PC-9 (cell line): ENCODE data around the gene DYNC2H1. TPM values are rescaled to one million over a fixed set of nuclear protein-coding genes. Genes with fewer than 3 reads are reported as not detected.
"Not testable (repeated sequence)": the region's sequence is repeated elsewhere in the genome, so short reads cannot be mapped to it uniquely, and the experiment has no call there.

ENCODE experiments used
- BruUV-seq: library from RNA; stranded (reverse); fragments of 400-500 nt; replicated peaks from 2 replicates; lab custom pipeline; 2021; lab: Mats Ljungman, UMichigan
- CTCF ChIA-PET: fragments of 300-600 bp; sonication (Branson Sonifier 250); formaldehyde crosslinking; loops from one replicate; lab custom pipeline; 2022; ENCODE audit warnings: antibody characterized with exemption; lab: Charles Lee
- POLR2A ChIA-PET: fragments of 300-600 bp; sonication (Branson Sonifier 250); formaldehyde crosslinking; loops from one replicate; lab custom pipeline; 2022; ENCODE audit warnings: antibody characterized with exemption; ENCODE audit not compliant: unreplicated experiment; lab: Charles Lee
- DNase-seq, 2 experiments: peaks; one replicate each; pipeline versions ENCODE4 v3.0.0 to v3.0.0-alpha.2; 2015 to 2022; ENCODE audit warnings: mixed read lengths in 1 of 2
- H2AFZ ChIP-seq: fragments of 200-600 bp; sonication (generic); 2 replicates; pipeline ENCODE4 v1.8.1; 2017; ENCODE audit warnings: antibody characterized with exemption
- H3F3A ChIP-seq: fragments of 200-600 bp; sonication (generic); 2 replicates; pipeline ENCODE4 v1.8.1; 2017; ENCODE audit warnings: antibody characterized with exemption, mild to moderate bottlenecking, low read depth; ENCODE audit not compliant: insufficient read depth
- H3K27ac ChIP-seq: fragments of 200-600 bp; sonication (generic); 2 replicates; pipeline ENCODE4 v1.6.1; 2016; ENCODE audit warnings: mixed run types
- H3K27me3 ChIP-seq: fragments of 200-600 bp; sonication (generic); 2 replicates; pipeline ENCODE4 v1.6.1; 2016; ENCODE audit warnings: low read depth, mixed run types; ENCODE audit not compliant: insufficient read depth
- H3K36me3 ChIP-seq: fragments of 200-600 bp; sonication (generic); 2 replicates; pipeline ENCODE4 v1.6.1; 2016; ENCODE audit warnings: low read depth, mixed run types
- H3K4me1 ChIP-seq: fragments of 200-600 bp; sonication (generic); replicated peaks from 2 replicates; pipeline ENCODE4 v1.6.1; 2016; ENCODE audit warnings: mixed run types; ENCODE audit not compliant: insufficient read depth
- H3K4me2 ChIP-seq: fragments of 200-600 bp; sonication (generic); 2 replicates; pipeline ENCODE4 v1.6.1; 2017; ENCODE audit warnings: mixed run types
- H3K4me3 ChIP-seq: fragments of 200-600 bp; sonication (generic); 2 replicates; pipeline ENCODE4 v1.6.1; 2016; ENCODE audit warnings: mixed run types
- H3K79me2 ChIP-seq: fragments of 200-600 bp; sonication (generic); 2 replicates; pipeline ENCODE4 v1.6.1; 2017; ENCODE audit warnings: low read depth, mixed run types
- H3K9me2 ChIP-seq: fragments of 200-600 bp; sonication (generic); 2 replicates; pipeline ENCODE4 v1.8.1; 2017; ENCODE audit warnings: mild to moderate bottlenecking; ENCODE audit not compliant: insufficient read depth
- H3K9me3 ChIP-seq: fragments of 200-600 bp; sonication (generic); 2 replicates; pipeline ENCODE4 v1.8.1; 2016; ENCODE audit warnings: low read depth; ENCODE audit not compliant: insufficient read depth
- H4K20me1 ChIP-seq: fragments of 200-600 bp; sonication (generic); 2 replicates; pipeline ENCODE4 v1.8.1; 2017; ENCODE audit not compliant: insufficient read depth
- EZH2 ChIP-seq: fragments of 200-600 bp; sonication (generic); IDR thresholded peaks from 2 replicates; pipeline ENCODE4 v1.8.0; 2017; ENCODE audit warnings: antibody characterized with exemption, low read depth
- intact Hi-C: fragments of 100-400 bp; cut with micrococcal nuclease; formaldehyde crosslinking; loops from one replicate; pipeline ENCODE4 v1.10.0; 2022; ENCODE audit not compliant: unreplicated experiment
- total RNA-seq: library from RNA; stranded (reverse); gene quantifications from 2 replicates; pipeline ENCODE4 v1.2.3, GENCODE V29; 2021
- TF ChIP-seq, protein P1 (sequence below): fragments of 200-600 bp; sonication (generic); conservative IDR thresholded peaks from 2 replicates; pipeline ENCODE4 v1.6.1; 2017; ENCODE audit warnings: mixed run types, antibody characterized with exemption, mild to moderate bottlenecking, moderate library complexity

Gene DYNC2H1
- total RNA-seq, 1 experiment from 2014 or later = 12.2 TPM

DNA sequence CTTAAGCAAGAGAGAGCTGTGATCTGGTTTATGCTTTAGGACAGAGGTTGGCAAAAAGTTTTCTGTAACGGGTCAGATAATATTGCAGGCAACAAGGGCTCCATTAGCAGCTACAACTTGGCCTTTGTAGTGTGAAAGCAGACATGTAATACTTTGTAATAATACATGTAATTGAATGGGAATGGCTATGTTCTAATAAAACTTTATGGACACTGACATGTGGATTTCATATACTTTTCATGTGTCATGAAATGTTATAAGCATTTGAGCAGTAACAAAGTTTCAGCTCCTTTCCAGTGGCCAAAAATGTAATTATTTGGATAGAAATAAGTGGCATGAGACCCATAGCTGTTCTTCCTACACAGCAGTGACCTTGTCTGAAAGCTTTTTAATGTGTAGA is 3.1 kb downstream of the DYNC2H1 start:
- Histone ChIP-seq H4K20me1 (no peaks in the 10 kb centered on the region), H3K27ac (no peak overlapping the region), H3K9me3 (no peaks in the 10 kb centered on the region), H3K4me1 (no peaks in the 10 kb centered on the region; the same call in none of the 2 replicates), H3K4me3 (no peak overlapping the region), H3K27me3 (no peaks in the 10 kb centered on the region), H2AFZ (no peak overlapping the region), H3K79me2 (no peaks in the 10 kb centered on the region), H3K4me2 (no peak overlapping the region), H3K9me2 (no peaks in the 10 kb centered on the region), H3K36me3 (no peaks in the 10 kb centered on the region), H3F3A (peaks cover 10% of the 10 kb centered on the region; the same call in 1 of the 2 replicates)
- intact Hi-C loops = no loop called here
- CTCF ChIA-PET = no interaction called here
- TF ChIP-seq EZH2 = no peak
- TF ChIP-seq, protein P1, sequence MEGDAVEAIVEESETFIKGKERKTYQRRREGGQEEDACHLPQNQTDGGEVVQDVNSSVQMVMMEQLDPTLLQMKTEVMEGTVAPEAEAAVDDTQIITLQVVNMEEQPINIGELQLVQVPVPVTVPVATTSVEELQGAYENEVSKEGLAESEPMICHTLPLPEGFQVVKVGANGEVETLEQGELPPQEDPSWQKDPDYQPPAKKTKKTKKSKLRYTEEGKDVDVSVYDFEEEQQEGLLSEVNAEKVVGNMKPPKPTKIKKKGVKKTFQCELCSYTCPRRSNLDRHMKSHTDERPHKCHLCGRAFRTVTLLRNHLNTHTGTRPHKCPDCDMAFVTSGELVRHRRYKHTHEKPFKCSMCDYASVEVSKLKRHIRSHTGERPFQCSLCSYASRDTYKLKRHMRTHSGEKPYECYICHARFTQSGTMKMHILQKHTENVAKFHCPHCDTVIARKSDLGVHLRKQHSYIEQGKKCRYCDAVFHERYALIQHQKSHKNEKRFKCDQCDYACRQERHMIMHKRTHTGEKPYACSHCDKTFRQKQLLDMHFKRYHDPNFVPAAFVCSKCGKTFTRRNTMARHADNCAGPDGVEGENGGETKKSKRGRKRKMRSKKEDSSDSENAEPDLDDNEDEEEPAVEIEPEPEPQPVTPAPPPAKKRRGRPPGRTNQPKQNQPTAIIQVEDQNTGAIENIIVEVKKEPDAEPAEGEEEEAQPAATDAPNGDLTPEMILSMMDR = no peak
- DNase-seq = no peak
- POLR2A ChIA-PET = no interaction called here
- no TSS peak for BruUV-seq

DNA sequence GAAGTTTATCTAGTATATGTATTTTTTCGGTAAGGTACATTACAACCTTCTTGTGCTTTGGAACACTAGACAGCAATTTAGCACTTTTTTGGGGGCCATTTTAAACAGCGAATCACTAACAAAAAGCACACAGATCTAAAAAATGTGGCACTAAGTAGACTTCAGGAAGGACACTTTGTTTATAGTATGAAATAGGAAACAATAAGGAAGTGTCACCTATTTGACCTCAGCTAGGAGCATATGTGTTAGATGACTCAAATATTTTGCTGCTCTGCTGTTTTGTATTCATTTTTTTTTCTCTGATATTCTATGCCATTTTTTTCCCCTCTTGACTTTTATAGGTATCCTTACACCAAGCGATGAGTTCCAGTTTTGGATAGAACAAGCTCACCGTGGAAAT is 5.6 kb downstream of the DYNC2H1 start:
- BruUV-seq = no TSS peak
- Histone ChIP-seq H3K27ac (no peak overlapping the region), H4K20me1 (no peaks in the 10 kb centered on the region), H3K4me1 (no peaks in the 10 kb centered on the region; the same call in 1 of the 2 replicates), H3K9me3 (no peaks in the 10 kb centered on the region), H2AFZ (no peak overlapping the region), H3K4me2 (no peak overlapping the region), H3F3A (peaks cover 7% of the 10 kb centered on the region; the same call in 1 of the 2 replicates), H3K4me3 (no peak overlapping the region), H3K79me2 (no peaks in the 10 kb centered on the region), H3K9me2 (no peaks in the 10 kb centered on the region), H3K36me3 (no peaks in the 10 kb centered on the region), H3K27me3 (no peaks in the 10 kb centered on the region)
- TF ChIP-seq, protein P1 = no peak
- no peak for TF ChIP-seq EZH2
- ChIA-PET POLR2A (no interaction called here), CTCF (no interaction called here)
- DNase-seq = no peak
- intact Hi-C loops = no loop called here

DNA sequence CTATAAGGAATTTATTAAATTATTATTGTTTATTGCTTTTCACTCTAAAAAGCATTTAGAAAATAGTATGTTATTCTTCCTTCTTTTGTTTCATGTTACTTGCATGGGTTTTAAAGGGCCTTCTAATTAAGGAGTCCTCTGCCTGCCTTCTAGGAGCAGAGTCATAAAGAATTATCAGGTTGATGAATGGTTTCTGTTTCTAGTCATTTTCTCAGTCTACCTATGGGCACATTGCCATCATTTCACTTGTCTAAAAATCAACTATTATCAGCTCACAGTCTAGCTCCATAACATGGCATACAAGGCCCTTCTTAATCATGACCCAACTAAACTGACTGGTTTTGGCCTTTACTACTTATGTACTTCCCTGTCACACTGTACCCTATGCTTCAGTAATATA is 16.2 kb downstream of the DYNC2H1 start:
- POLR2A ChIA-PET = no interaction called here
- Histone ChIP-seq H2AFZ (no peak overlapping the region), H3K4me3 (no peak overlapping the region), H3K4me2 (no peak overlapping the region), H3K27ac (no peak overlapping the region), H3K4me1 (no peaks in the 10 kb centered on the region), H3K79me2 (no peaks in the 10 kb centered on the region), H3F3A (no peaks in the 10 kb centered on the region), H3K27me3 (no peaks in the 10 kb centered on the region), H3K9me2 (no peaks in the 10 kb centered on the region), H3K9me3 (no peaks in the 10 kb centered on the region), H4K20me1 (no peaks in the 10 kb centered on the region), H3K36me3 (no peaks in the 10 kb centered on the region)
- TF ChIP-seq, protein P1 = no peak
- TF ChIP-seq EZH2 = no peak
- DNase-seq = no peak
- no TSS peak for BruUV-seq
- intact Hi-C loops = no loop called here
- CTCF ChIA-PET = no interaction called here

DNA sequence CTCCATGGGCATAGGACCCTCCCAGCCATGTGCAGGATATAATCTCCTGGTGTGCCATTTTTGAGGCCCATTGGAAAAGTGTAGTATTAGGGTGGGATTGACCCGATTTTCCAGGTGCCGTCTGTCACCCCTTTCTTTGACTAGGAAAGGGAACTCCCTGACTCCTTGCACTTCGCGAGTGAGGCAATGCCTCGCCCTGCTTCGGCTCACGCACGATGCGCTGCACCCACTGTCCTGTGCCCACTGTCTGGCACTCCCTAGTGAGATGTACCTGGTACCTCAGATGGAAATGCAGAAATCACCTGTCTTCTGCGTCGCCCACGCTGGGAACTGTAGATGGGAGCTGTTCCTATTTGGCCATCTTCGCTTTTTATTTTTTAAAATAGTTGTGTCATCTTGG is 32.8 kb downstream of the DYNC2H1 start:
- CTCF ChIA-PET, H3K27me3 ChIP-seq, H3K9me2 ChIP-seq, BruUV-seq, H3F3A ChIP-seq, DNase-seq, H3K4me3 ChIP-seq, H2AFZ ChIP-seq, H3K4me1 ChIP-seq, intact Hi-C loops, H3K36me3 ChIP-seq, H3K79me2 ChIP-seq, POLR2A ChIA-PET, H4K20me1 ChIP-seq, H3K9me3 ChIP-seq, H3K4me2 ChIP-seq, H3K27ac ChIP-seq: not testable (repeated sequence)
